Measurements from ENCODE around the gene USP17L5. TPM values are rescaled to one million over a fixed set of nuclear protein-coding genes. Genes with fewer than 3 reads are reported as not detected.
"Not testable (repeated sequence)": the region's sequence is repeated elsewhere in the genome, so short reads cannot be mapped to it uniquely, and the experiment has no call there.

Gene USP17L5
- total RNA-seq, 1 donor from 2014 or later, result not detected

DNA sequence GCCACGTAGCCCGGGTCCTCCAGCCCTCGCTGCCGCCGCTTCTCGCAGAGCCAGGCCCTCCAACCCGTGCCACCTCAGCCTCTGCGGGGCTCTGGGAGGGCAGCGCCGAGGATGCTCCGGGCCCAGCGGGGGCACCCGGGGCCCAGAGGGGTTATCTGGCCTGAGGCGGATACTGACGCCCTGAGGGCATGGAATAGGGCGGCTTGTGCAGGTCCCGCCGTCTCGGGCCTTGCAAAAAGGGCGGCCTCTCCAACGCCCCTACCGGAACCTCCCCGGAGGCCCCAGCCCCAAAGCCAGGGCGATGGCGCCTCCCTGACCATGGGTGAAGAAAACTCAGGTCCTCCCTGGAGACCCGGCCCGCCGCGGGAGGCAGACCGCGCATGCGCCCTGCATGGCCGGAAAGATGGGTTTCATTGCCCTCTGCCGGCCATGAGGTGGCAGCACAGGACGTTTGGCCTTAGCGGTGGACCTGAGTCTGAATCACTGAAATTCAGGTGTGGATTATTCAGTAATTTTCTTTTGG, 41.9 kb downstream of the USP17L5 start:
- H3K4me1 Mint-ChIP-seq (ENCODE audit: low read depth); H3K27ac Mint-ChIP-seq; H3K27me3 Mint-ChIP-seq; H3K36me3 Mint-ChIP-seq (ENCODE audit: insufficient read depth); H3K9me3 Mint-ChIP-seq (ENCODE audit: low read depth): not testable (repeated sequence)
- TF ChIP-seq CTCF (IDR thresholded peaks at IDR 0.05; ENCODE audit: unreplicated experiment), result peak; percentile 60
- H3K4me3 Mint-ChIP-seq (ENCODE audit: low read depth), result peak overlapping the region; percentile 24
- peak; percentile 44 for DNase-seq (ENCODE audit: low spot score, unreplicated experiment)

DNA sequence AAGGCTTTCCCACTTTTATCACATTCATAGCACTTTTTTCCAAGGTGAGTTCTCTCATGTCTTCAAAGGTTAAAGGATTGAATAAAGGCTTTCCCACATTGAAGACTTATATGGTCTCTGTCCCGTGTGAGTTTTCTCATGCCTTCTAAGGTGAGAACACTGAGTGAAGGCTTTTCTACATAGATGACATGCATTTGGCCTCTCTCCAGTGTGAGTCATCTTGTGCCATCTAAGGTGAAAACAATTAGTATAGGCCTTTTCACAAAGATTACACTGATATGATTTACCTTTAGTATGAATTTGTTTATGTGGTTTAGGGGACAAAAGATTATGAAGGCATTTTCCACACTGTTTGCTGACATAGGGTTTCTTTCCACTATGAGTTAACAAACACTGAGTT, 44.9 kb downstream of the USP17L5 start:
- Mint-ChIP-seq H3K4me1 (ENCODE audit: low read depth) (no peaks in the 10 kb centered on the region), H3K4me3 (ENCODE audit: low read depth) (no peak overlapping the region), H3K27ac (no peak overlapping the region), H3K27me3 (no peaks in the 10 kb centered on the region), H3K9me3 (ENCODE audit: low read depth) (no peaks in the 10 kb centered on the region), H3K36me3 (ENCODE audit: insufficient read depth) (no peaks in the 10 kb centered on the region)
- TF ChIP-seq CTCF (IDR thresholded peaks at IDR 0.05; ENCODE audit: unreplicated experiment), result no peak
- DNase-seq (ENCODE audit: low spot score, unreplicated experiment), result no peak

DNA sequence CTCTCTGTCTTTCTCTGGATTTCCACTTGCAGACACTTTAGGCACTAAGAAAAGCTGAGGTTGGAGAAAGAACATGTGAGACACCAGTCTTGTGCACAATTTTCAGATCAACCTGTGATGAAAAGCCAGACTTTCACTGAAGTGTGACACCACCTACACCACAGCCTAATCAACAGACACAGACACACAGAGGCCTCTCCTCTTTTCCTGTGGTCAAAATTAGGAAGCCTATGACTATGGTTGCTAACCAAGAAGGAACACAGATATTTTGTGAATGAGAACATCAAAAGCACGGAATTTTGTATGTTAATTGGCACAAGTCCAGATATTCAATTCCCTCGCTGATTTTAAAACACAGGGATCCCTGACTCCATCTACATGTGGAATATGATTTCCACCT, 49.8 kb downstream of the USP17L5 start:
- not testable (repeated sequence) for H3K9me3 Mint-ChIP-seq (ENCODE audit: low read depth); H3K4me1 Mint-ChIP-seq (ENCODE audit: low read depth); H3K36me3 Mint-ChIP-seq (ENCODE audit: insufficient read depth); DNase-seq (ENCODE audit: low spot score, unreplicated experiment); H3K27me3 Mint-ChIP-seq; H3K4me3 Mint-ChIP-seq (ENCODE audit: low read depth); H3K27ac Mint-ChIP-seq

Other genes starting within 250 kb of the USP17L5 start
- not detected in 2 replicates for gene FAM90A26, start 169.0 kb upstream of the USP17L5 start, total RNA-seq
- not detected in 2 replicates for gene USP17L10, start 128.7 kb upstream of the USP17L5 start, total RNA-seq
- gene USP17L11, start 124.0 kb upstream of the USP17L5 start, total RNA-seq, result not detected in 2 replicates
- not detected in 2 replicates for gene USP17L12, start 119.3 kb upstream of the USP17L5 start, total RNA-seq
- not detected in 2 replicates for gene USP17L13, start 114.5 kb upstream of the USP17L5 start, total RNA-seq
- gene USP17L15, start 105.0 kb upstream of the USP17L5 start, total RNA-seq, result not detected in 2 replicates
- not detected in 2 replicates for gene USP17L17, start 95.5 kb upstream of the USP17L5 start, total RNA-seq
- not detected in 2 replicates for gene USP17L18, start 90.8 kb upstream of the USP17L5 start, total RNA-seq
- gene USP17L19, start 86.0 kb upstream of the USP17L5 start, total RNA-seq, result not detected in 2 replicates
- gene USP17L20, start 81.3 kb upstream of the USP17L5 start, total RNA-seq, result not detected in 2 replicates
- gene USP17L21, start 76.5 kb upstream of the USP17L5 start, total RNA-seq, result not detected in 2 replicates
- gene USP17L22, start 71.8 kb upstream of the USP17L5 start, total RNA-seq, result not detected in 2 replicates
- gene USP17L24, start 14.2 kb upstream of the USP17L5 start, total RNA-seq, result not detected in 2 replicates
- gene USP17L25, start 9.5 kb upstream of the USP17L5 start, total RNA-seq, result not detected in 2 replicates
- gene USP17L26, start 4.7 kb upstream of the USP17L5 start, total RNA-seq, result not detected in 2 replicates
- not detected in 2 replicates for gene USP17L27, start 4.7 kb downstream of the USP17L5 start, total RNA-seq
- gene USP17L28, start 9.5 kb downstream of the USP17L5 start, total RNA-seq, result not detected in 2 replicates
- gene USP17L29, start 14.2 kb downstream of the USP17L5 start, total RNA-seq, result not detected in 2 replicates
- not detected in 2 replicates for gene USP17L30, start 23.7 kb downstream of the USP17L5 start, total RNA-seq
- not detected in 2 replicates for gene DEFB131A, start 105.0 kb downstream of the USP17L5 start, total RNA-seq